ENCODE results near the gene MIS18BP1. TPM values are rescaled to one million over a fixed set of nuclear protein-coding genes. Genes with fewer than 3 reads are reported as not detected.

Gene MIS18BP1
- total RNA-seq, 4 donors from 2014 or later, result 26.5 to 44.9 (median 34.7) TPM

- H3K9me3 ChIP-seq, result no peaks in the 10 kb centered on the region
These were observed 9.6 kb upstream of the MIS18BP1 start for GRCh38 chr14:45262637-45263036.

GRCh38 chr14:45261209-45261608 is 8.2 kb upstream of the MIS18BP1 start:
- H3K27me3 ChIP-seq, result no peaks in the 10 kb centered on the region
- intact Hi-C loops (cut with DNase I), result no loop called here
- no peak for DNase-seq
- H3K36me3 ChIP-seq, result no peaks in the 10 kb centered on the region
- TF ChIP-seq CTCF (IDR thresholded peaks at IDR 0.05) (no peak), POLR2A (IDR thresholded peaks at IDR 0.05) (no peak)
- no peak overlapping the region for H3K4me3 ChIP-seq (replicated peaks in 1 of 3)
- no peaks in the 10 kb centered on the region for H3K4me1 ChIP-seq
- WGBS, 2 donors, result 43 to 56% methylated on average over 2 of the region's 2 CpGs
- H3K27ac ChIP-seq, result no peak overlapping the region
- H3K9me3 ChIP-seq, result no peaks in the 10 kb centered on the region

More at GRCh38 chr14:45262637-45263036, 9.6 kb upstream of the MIS18BP1 start:
- no peaks in the 10 kb centered on the region for H3K27me3 ChIP-seq
- H3K4me1 ChIP-seq, result no peaks in the 10 kb centered on the region
- 77 to 83% methylated on average over 4 of the region's 4 CpGs for WGBS, 2 donors
- H3K27ac ChIP-seq, result no peak overlapping the region
- intact Hi-C loops (cut with DNase I), result no loop called here
- DNase-seq, result no peak
- no peaks in the 10 kb centered on the region for H3K36me3 ChIP-seq
- no peak overlapping the region for H3K4me3 ChIP-seq (replicated peaks in 1 of 3)
- no peak for TF ChIP-seq CTCF (IDR thresholded peaks at IDR 0.05)
- TF ChIP-seq POLR2A (IDR thresholded peaks at IDR 0.05), result no peak

- intact Hi-C loops (cut with DNase I), result loop anchor here (10.0 kb wide), 1 partner anchor 124 kb away; the partner anchor contains the start of genes FANCM and FKBP3
- no peak for TF ChIP-seq CTCF (IDR thresholded peaks at IDR 0.05)
- TF ChIP-seq POLR2A (IDR thresholded peaks at IDR 0.05), result no peak
- H3K27ac ChIP-seq, result no peak overlapping the region
- no peaks in the 10 kb centered on the region for H3K36me3 ChIP-seq
- 98 to 100% methylated on average over 3 of the region's 3 CpGs for WGBS, 2 donors
- H3K9me3 ChIP-seq, result no peaks in the 10 kb centered on the region
- no peaks in the 10 kb centered on the region for H3K27me3 ChIP-seq
- H3K4me1 ChIP-seq, result peaks cover 0 to 4% of the 10 kb centered on the region in 2 donors
- H3K4me3 ChIP-seq (replicated peaks in 1 of 3), result no peak overlapping the region
- no peak for DNase-seq
These were observed 5.8 kb upstream of the MIS18BP1 start for GRCh38 chr14:45258805-45259204.

GRCh38 chr14:45258073-45258472 is 5.1 kb upstream of the MIS18BP1 start:
- DNase-seq, result no peak
- Histone ChIP-seq H3K27me3 (no peaks in the 10 kb centered on the region), H3K4me3 (replicated peaks in 1 of 3) (no peak overlapping the region), H3K9me3 (no peaks in the 10 kb centered on the region), H3K36me3 (no peaks in the 10 kb centered on the region), H3K4me1 (peaks cover 0 to 5% of the 10 kb centered on the region in 2 donors), H3K27ac (no peak overlapping the region)
- 82 to 88% methylated on average over 1 of the region's 1 CpG for WGBS, 2 donors
- intact Hi-C loops (cut with DNase I), result loop anchor here (10.0 kb wide), 1 partner anchor 123 kb away; the partner anchor contains the start of genes FANCM and FKBP3
- TF ChIP-seq POLR2A (IDR thresholded peaks at IDR 0.05) (no peak), CTCF (IDR thresholded peaks at IDR 0.05) (no peak)

GRCh38 chr14:45254771-45255170 is 1.8 kb upstream of the MIS18BP1 start:
- DNase-seq, result no peak
- WGBS, 2 donors, result 93% methylated on average over 4 of the region's 4 CpGs
- TF ChIP-seq CTCF (IDR thresholded peaks at IDR 0.05) (no peak), POLR2A (IDR thresholded peaks at IDR 0.05) (no peak)
- Histone ChIP-seq H3K36me3 (no peaks in the 10 kb centered on the region), H3K9me3 (no peaks in the 10 kb centered on the region), H3K27me3 (no peaks in the 10 kb centered on the region), H3K4me3 (replicated peaks in 1 of 3) (no peak overlapping the region), H3K27ac (no peak overlapping the region), H3K4me1 (peaks cover 0 to 5% of the 10 kb centered on the region in 2 donors)
- intact Hi-C loops (cut with DNase I), result loop anchor here (10.0 kb wide), 1 partner anchor 120 kb away; the partner anchor contains the start of genes FANCM and FKBP3
